A673 (cell line): ENCODE data around the gene BANP. TPM values are rescaled to one million over a fixed set of nuclear protein-coding genes. Genes with fewer than 3 reads are reported as not detected.
"Not testable (repeated sequence)": the region's sequence is repeated elsewhere in the genome, so short reads cannot be mapped to it uniquely, and the experiment has no call there.

Experiments used
- BruUV-seq: library from RNA; stranded (reverse); fragments of 400-500 nt; replicated peaks from 2 replicates; lab custom pipeline; 2021; lab: Mats Ljungman, UMichigan
- CTCF ChIA-PET: fragments of 300-600 bp; sonication (Branson Sonifier 250); formaldehyde crosslinking; loops from one replicate; lab custom pipeline; 2022; ENCODE audit warnings: antibody characterized with exemption; lab: Charles Lee
- POLR2A ChIA-PET: fragments of 300-600 bp; sonication (Branson Sonifier 250); formaldehyde crosslinking; loops from one replicate; lab custom pipeline; 2022; ENCODE audit warnings: antibody characterized with exemption; ENCODE audit not compliant: low non-redundant PET; lab: Charles Lee
- DNase-seq: peaks from one replicate; pipeline ENCODE4 v3.0.0-alpha.2; 2015; ENCODE audit warnings: low spot score
- H3K27ac ChIP-seq: fragments of 200-600 bp; sonication (generic); 2 replicates; pipeline ENCODE4 v1.5.1; 2016; ENCODE audit warnings: mixed run types, low read depth, mild to moderate bottlenecking, mixed read lengths, antibody characterized with exemption, low read length; ENCODE audit not compliant: poor library complexity, severe bottlenecking
- H3K27me3 ChIP-seq: fragments of 200-600 bp; sonication (generic); replicated peaks from 2 replicates; pipeline ENCODE4 v1.6.1; 2017; ENCODE audit warnings: mixed run types, low read depth, mild to moderate bottlenecking, mixed read lengths, antibody characterized with exemption, low read length; ENCODE audit not compliant: insufficient read depth, poor library complexity
- H3K36me3 ChIP-seq: fragments of 200-600 bp; sonication (generic); 2 replicates; pipeline ENCODE4 v1.6.1; 2016; ENCODE audit warnings: mixed run types, mild to moderate bottlenecking, mixed read lengths, antibody characterized with exemption, low read length; ENCODE audit not compliant: insufficient read depth, poor library complexity, severe bottlenecking
- H3K4me1 ChIP-seq: fragments of 200-600 bp; sonication (generic); 2 replicates; pipeline ENCODE4 v1.6.1; 2017; ENCODE audit warnings: mixed run types, mild to moderate bottlenecking, mixed read lengths, antibody characterized with exemption, low read length; ENCODE audit not compliant: insufficient read depth, poor library complexity, severe bottlenecking
- H3K4me3 ChIP-seq: fragments of 200-600 bp; sonication (generic); 2 replicates; pipeline ENCODE4 v1.5.1; 2016; ENCODE audit warnings: low read depth, mixed run types, mild to moderate bottlenecking, mixed read lengths, low read length; ENCODE audit not compliant: poor library complexity, severe bottlenecking
- H3K9me3 ChIP-seq: fragments of 200-600 bp; sonication (generic); 2 replicates; pipeline ENCODE4 v1.6.1; 2016; ENCODE audit warnings: mixed run types, low read depth, mild to moderate bottlenecking, mixed read lengths, antibody characterized with exemption, low read length; ENCODE audit not compliant: poor library complexity, severe bottlenecking
- CTCF ChIP-seq: fragments of 300-800, 200-600 bp; sonication (generic); conservative IDR thresholded peaks from 2 replicates; pipeline ENCODE4 v1.5.1; 2017; ENCODE audit warnings: low read depth, mild to moderate bottlenecking, antibody characterized with exemption, low read length, moderate library complexity, mixed read lengths
- EZH2 ChIP-seq: fragments of 200-600 bp; sonication (generic); IDR thresholded peaks from 2 replicates; pipeline ENCODE4 v1.6.1; 2017; ENCODE audit warnings: borderline replicate concordance, low read depth, mild to moderate bottlenecking, mixed read lengths, antibody characterized with exemption, low read length; ENCODE audit not compliant: poor library complexity, severe bottlenecking
- intact Hi-C: fragments of 100-400 bp; cut with micrococcal nuclease; formaldehyde crosslinking; loops from one replicate; pipeline ENCODE4 v1.10.0; 2022; ENCODE audit not compliant: unreplicated experiment
- total RNA-seq: library from RNA; stranded (reverse); gene quantifications from 2 replicates; pipeline ENCODE4 v1.2.3, GENCODE V29; 2021

BANP gene
- total RNA-seq, 1 experiment from 2014 or later, result 44.3 TPM

- CTCF ChIA-PET, result no interaction called here
- Histone ChIP-seq H3K4me3 (no peak overlapping the region), H3K27me3 (no peaks in the 10 kb centered on the region), H3K36me3 (no peaks in the 10 kb centered on the region), H3K9me3 (no peaks in the 10 kb centered on the region), H3K27ac (no peak overlapping the region), H3K4me1 (no peaks in the 10 kb centered on the region)
- no peak for TF ChIP-seq CTCF
- TF ChIP-seq EZH2, result no peak
- BruUV-seq, result no TSS peak
- DNase-seq, result no peak
- intact Hi-C loops, result no loop called here
- POLR2A ChIA-PET, result no interaction called here
These were observed 88.4 kb downstream of the BANP start for GRCh38 chr16:88039591-88039990.

- not testable (repeated sequence) for BruUV-seq, DNase-seq
These were observed 89.1 kb downstream of the BANP start for GRCh38 chr16:88040196-88040876.

GRCh38 chr16:88040877-88041244 is 89.6 kb downstream of the BANP start:
- DNase-seq, CTCF ChIA-PET, POLR2A ChIA-PET, H3K27ac ChIP-seq, BruUV-seq, H3K9me3 ChIP-seq, intact Hi-C loops, H3K4me3 ChIP-seq, H3K36me3 ChIP-seq, H3K4me1 ChIP-seq, H3K27me3 ChIP-seq: not testable (repeated sequence)

More at GRCh38 chr16:88040196-88040876, 89.1 kb downstream of the BANP start:
- H3K4me3 ChIP-seq, H3K9me3 ChIP-seq, H3K27me3 ChIP-seq, intact Hi-C loops, H3K36me3 ChIP-seq, H3K27ac ChIP-seq, CTCF ChIA-PET, H3K4me1 ChIP-seq, POLR2A ChIA-PET: not testable (repeated sequence)

- H3K27me3 ChIP-seq, DNase-seq, POLR2A ChIA-PET, BruUV-seq, H3K27ac ChIP-seq, H3K9me3 ChIP-seq, CTCF ChIA-PET, H3K4me3 ChIP-seq, H3K36me3 ChIP-seq, intact Hi-C loops, H3K4me1 ChIP-seq: not testable (repeated sequence)
These were observed 90.3 kb downstream of the BANP start for GRCh38 chr16:88041506-88041905.

GRCh38 chr16:88041986-88042562 is 90.8 kb downstream of the BANP start:
- DNase-seq, H3K9me3 ChIP-seq, H3K36me3 ChIP-seq, H3K27me3 ChIP-seq, H3K27ac ChIP-seq, CTCF ChIA-PET, H3K4me3 ChIP-seq, POLR2A ChIA-PET, intact Hi-C loops, BruUV-seq, H3K4me1 ChIP-seq: not testable (repeated sequence)

- H3K27ac ChIP-seq, intact Hi-C loops, H3K9me3 ChIP-seq, POLR2A ChIA-PET, H3K36me3 ChIP-seq, H3K4me1 ChIP-seq, CTCF ChIA-PET, BruUV-seq, DNase-seq, H3K4me3 ChIP-seq, H3K27me3 ChIP-seq: not testable (repeated sequence)
These were observed 92.1 kb downstream of the BANP start for GRCh38 chr16:88043208-88043910.
